Lung microvascular endothelial cell (primary cell): ENCODE results near the gene TIGD7. TPM values are rescaled to one million over a fixed set of nuclear protein-coding genes. Genes with fewer than 3 reads are reported as not detected.
A peak's percentile ranks its signal among the peaks of the same experiment; 100 is the strongest.

Source experiments
- DNase-seq, 2 donors: peaks; one replicate each; pipeline versions ENCODE4 v3.0.0 to v3.0.0-alpha.2; 2010; ENCODE audit warnings: low read depth in 2 of 2
- total RNA-seq: library from RNA; depleted of rRNA; stranded (reverse); fragments of >200 nt; gene quantifications from 2 replicates; pipeline ENCODE4 v1.2.1, GENCODE V29; 2014

Gene TIGD7, protein sequence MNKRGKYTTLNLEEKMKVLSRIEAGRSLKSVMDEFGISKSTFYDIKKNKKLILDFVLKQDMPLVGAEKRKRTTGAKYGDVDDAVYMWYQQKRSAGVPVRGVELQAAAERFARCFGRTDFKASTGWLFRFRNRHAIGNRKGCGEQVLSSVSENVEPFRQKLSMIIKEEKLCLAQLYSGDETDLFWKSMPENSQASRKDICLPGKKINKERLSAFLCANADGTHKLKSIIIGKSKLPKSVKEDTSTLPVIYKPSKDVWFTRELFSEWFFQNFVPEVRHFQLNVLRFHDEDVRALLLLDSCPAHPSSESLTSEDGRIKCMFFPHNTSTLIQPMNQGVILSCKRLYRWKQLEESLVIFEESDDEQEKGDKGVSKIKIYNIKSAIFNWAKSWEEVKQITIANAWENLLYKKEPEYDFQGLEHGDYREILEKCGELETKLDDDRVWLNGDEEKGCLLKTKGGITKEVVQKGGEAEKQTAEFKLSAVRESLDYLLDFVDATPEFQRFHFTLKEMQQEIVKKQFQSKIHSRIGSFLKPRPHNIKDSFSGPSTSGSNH
- 1.7 and 3.2 TPM in 2 replicates for total RNA-seq

- DNase-seq = peak; percentile 93
Measured at GRCh38 chr16:3305109-3306068, at the start of gene TIGD7, which contains the start of gene ZNF75A. TSS of gene TIGD7 (minus strand) at chr16:3305430. CDS start at chr16:3300614, 4,816 bp downstream. TSS of gene ZNF75A (plus strand) at chr16:3305497. CDS start at chr16:3308429, 2,932 bp downstream.

- DNase-seq = no peak
Measured at GRCh38 chr16:3349175-3349574, 43.9 kb upstream of the TIGD7 start.

DNA sequence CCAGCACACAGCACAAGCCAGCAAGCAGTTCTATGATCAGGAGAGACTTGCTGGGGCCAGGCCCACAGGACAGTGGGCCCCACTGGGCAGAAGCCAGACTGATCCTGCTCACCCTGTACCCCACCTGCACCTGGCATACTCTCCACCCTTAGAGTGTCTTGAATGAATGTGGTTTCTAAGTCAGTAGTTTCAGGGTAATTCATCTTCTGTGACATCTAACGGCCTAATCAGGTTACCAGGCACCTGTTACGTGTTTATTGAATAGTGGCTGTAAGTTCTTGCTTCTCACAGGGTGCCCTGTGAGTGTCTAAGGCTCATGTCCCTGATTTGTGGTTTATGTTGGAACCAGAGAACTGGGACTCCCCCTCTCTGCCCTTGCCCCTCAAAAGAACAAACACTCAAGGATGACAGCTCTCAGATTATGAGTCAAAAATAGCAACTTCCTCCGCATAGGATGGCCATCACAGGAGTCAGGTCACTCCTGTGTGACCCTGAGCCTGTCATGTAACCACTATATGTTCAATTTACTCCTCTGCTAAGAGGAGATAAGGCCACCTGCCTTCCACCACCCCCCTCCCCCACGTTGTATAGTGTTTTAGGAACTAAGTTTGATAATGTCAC lies 43.4 kb upstream of the TIGD7 start:
- no peak for DNase-seq

DNA sequence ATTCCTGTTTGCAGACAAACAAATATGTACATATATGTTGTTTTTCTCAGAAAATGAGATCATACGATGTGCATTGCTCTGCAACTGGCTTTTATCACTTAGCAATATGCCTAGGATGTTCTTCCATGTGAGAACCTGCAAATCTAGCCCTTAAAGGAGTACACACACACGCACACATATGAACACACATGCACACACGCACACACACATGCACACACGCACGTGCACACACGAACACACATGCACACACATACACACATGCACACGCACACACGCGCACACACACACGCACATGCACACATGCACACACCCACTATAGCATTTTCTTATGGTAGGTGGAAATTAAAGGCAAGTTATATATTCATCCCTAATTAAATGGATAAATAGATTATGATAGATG lies 42.4 kb upstream of the TIGD7 start:
- no peak for DNase-seq

DNA sequence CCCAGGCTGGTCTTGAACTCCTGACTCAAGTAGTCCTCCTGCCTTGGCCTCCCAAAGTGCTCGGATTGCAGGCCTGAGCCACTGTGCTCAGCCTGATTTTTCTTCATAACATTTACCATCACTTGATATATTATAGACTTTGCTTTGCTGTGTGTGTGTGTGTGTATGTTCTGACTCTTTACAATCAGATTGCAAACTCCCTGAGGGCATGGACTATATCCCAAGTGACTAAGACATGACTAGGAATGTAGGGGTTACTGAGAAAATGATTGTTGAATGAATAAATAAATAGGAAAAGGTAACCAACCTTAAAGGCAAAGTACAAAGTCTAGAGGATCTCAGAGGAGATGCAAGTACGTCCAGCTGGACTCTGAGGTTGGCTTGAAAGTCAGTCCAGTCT lies 40.8 kb upstream of the TIGD7 start:
- no peak for DNase-seq

DNA sequence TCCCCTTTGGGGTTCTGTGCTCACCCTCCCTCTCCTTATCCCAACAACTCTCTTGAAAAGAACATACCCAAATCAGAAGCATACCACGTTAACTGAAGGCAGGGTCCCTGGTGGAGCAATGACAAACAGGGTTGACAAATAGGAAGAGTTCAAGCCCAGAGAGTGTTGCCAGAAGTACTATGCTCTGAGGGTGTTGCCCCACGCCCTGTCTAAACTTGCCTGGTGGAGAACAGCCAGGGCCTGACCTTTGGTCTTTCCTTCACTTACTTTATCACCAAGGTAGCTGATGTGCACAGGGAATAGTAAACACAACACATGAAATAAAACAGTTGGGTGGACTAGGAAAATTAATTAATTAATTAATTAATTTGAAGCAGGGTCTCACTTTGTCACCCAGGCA lies 23.4 kb upstream of the TIGD7 start:
- DNase-seq = no peak

DNA sequence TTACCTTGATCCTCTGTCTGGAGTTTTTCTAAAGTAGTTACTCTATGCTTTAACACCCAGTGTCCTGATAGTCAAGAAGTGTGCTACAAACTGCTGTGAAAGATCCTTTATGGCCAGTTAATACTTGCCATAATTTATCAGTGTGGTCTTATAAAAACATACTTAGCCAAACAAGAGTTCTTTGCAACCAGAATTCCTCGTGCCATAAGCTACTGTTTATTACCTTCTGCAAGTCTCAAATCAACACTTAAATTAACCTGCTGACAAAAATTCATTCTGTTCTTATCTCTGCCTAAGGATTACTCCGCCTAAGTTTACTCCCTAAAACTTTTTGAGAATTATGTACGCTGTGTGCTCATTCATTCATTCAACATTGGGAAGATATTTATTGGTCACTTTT lies 22.9 kb upstream of the TIGD7 start:
- no peak for DNase-seq

DNA sequence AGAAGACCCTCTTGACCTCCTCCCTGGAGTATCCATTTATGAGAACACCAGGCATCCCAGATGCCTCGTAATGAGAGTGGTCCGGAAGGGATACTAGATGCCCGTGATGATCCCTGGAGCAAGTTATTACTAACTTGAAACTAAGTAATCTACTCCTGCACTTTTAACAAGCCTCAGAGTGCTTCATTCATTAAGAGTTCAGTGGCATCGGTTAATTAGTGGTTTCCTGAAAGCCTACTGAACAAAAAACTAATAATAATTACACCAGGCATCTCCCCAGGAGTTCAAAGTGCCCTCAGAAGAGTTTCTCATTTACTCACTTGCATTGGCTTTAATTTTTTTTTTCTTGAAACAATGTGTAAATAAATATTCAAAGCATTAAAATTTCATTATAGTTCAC lies 22.3 kb upstream of the TIGD7 start:
- no peak for DNase-seq

- DNase-seq = no peak
Measured at GRCh38 chr16:3321816-3322215, 16.6 kb upstream of the TIGD7 start.

DNA sequence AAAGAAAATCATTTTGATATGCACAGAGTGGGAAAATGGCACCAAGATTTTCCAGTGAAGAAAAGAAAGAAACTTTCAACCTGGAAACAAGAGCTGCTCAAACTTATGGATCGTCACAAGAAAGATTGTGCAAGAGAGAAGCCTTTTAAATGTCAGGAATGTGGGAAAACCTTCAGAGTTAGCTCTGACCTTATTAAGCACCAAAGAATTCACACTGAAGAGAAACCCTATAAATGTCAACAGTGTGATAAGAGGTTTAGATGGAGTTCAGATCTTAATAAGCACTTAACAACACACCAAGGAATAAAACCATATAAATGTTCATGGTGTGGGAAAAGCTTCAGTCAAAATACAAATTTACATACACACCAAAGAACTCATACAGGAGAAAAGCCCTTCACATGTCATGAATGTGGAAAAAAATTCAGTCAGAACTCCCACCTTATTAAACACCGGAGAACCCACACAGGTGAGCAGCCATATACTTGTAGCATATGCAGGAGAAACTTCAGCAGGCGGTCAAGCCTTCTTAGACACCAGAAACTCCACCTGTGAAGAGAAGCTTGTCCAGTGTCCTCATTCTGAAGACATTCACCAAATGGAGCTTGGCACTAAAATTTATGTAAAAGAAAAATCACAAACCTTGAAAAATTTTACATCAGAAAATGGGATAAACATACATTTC lies 12.2 kb upstream of the TIGD7 start:
- DNase-seq = peak; percentile 9 to 29

- no peak for DNase-seq
Measured at GRCh38 chr16:3311496-3311895, 6.3 kb upstream of the TIGD7 start.

DNA sequence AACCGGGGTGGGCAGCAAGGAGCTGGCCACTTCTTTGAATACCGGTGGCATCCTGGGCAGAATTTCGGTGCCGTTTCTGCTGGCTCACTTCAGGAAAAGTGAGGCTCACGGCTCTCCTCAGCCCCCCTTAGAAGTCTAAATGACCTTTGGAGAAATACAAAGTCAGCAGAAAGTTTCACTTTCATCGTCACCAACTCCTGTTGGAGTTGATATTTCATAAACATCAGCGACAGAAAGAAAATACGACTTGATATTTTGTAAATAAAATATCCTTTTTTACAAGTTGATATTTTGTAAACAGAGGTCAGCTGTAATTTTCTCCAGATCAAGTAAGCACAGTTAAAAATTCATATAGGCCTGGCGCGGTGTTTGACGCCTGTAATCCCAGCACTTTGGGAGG lies 848 bp upstream of the TIGD7 start:
- no peak for DNase-seq

DNA sequence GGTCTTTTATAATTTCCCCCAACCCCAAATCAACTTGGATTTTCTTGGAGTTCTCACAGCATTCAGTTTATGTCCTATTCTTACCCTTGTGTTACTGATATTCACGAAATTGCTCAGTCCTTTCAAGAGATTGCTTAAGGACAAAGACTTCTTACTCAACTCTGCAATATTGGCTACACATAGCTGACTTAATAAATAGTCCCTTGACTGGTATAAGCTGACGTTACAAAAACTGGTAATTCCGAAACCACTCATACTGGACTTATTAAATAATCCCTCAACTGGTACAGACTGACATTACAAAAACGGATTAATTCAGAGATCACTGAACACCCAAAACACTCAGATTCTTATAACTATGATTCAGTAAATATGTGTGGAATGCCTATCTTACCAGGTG lies 860 bp downstream of the TIGD7 start:
- no peak for DNase-seq

DNA sequence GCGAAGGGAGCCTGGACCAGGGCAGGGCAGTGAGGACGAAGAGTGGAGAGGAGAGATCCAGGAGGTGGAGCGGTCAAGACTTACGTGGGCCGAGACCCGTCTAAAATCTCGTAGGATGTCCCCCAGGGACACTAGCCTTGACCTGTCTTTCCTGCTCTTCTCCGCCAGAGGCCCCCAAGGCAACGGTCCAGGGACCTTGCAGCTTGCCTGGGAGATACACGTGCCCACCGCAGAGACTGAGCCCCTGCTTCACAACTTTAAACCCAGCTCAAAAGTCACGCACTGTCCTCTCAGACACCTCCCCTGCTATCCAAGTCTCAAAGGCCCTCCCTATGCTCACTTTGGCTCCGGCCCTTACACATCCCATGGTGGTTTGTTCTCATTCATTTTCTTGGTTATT lies 9.4 kb downstream of the TIGD7 start:
- DNase-seq = no peak

- no peak for DNase-seq
Measured at GRCh38 chr16:3295209-3295608, 10.0 kb downstream of the TIGD7 start.

GRCh38 chr16:3292604-3293003 lies 12.6 kb downstream of the TIGD7 start:
- DNase-seq = no peak

- DNase-seq = no peak
Measured at GRCh38 chr16:3289998-3290673, 15.1 kb downstream of the TIGD7 start.

DNA sequence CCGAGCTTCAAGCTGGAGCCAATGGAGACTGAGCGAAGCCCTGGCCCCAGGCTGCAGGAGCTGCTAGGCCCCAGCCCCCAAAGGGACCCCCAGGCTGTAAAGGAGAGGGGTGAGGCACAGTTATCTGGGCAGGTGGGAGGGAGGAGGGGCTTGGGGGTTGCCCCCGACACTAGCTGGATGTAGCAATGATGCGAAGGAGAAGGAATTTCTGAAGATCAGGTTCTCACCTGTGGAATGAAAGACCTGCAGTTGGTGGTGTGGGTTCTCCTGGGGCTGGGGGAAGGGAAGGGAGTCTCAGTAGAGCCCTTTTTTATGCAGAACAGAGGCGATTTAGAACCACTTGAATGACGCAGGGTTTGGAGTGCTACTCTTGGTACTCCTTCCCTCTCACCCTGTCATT lies 20.1 kb downstream of the TIGD7 start:
- no peak for DNase-seq

DNA sequence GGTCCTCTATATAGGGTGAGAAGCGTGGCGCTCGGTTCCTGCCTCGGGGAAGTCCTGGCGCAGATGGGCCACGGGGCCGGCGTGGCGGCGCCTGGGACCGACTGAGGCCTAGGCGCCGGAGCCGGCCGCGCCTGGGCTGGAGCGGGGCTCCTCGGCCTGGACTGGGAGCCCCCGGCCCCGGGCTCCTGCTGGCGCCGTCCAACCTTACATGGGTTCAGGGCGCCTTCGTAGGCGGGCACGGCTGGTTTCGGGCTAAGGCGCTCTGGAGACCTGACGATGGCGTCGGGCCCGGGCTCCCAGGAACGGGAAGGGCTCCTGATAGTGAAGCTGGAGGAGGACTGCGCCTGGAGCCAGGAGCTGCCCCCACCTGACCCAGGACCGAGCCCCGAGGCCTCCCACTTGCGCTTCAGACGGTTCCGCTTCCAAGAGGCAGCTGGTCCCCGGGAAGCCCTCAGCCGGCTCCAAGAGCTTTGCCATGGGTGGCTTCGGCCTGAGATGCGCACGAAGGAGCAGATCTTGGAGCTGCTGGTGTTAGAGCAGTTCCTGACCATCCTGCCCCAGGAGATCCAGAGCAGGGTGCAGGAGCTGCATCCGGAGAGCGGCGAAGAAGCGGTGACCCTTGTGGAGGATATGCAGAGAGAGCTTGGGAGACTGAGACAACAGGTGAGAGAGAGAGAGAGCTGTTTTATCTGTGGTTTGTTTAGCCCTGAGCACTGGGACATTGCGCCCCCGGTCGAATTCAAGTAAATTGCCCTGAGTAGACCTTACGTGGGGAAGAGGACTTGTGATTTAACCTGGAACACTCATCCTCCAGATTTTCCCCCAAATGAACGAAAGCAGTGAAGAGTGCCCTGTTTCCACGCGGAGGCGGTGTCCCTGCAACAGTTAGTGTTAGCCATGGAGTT lies 21.4 kb downstream of the TIGD7 start:
- peak; percentile 5 to 34 for DNase-seq
